HEK293T (cell line): ENCODE measurements around the gene CTNNAL1.

ENCODE experiments used
- CTCF ChIA-PET: fragments of 350-600 bp; formaldehyde crosslinking; extraction: SDS; loops from one replicate; lab custom pipeline; 2021; ENCODE audit warnings: antibody characterized with exemption, inconsistent platforms; lab: Yijun Ruan, JAX
- POLR2A ChIA-PET: fragments of 350-600 bp; formaldehyde crosslinking; extraction: SDS; loops from one replicate; lab custom pipeline; 2020; ENCODE audit warnings: antibody characterized with exemption, inconsistent platforms; lab: Yijun Ruan, JAX
- DNase-seq: peaks from one replicate; pipeline ENCODE4 v3.0.0; 2012; ENCODE audit warnings: mixed read lengths; ENCODE audit errors: extremely low spot score
- ARNT ChIP-seq: fragments of 450-650 bp; IDR thresholded peaks from 2 replicates; pipeline ENCODE4 v1.6.1; 2017; ENCODE audit warnings: mild to moderate bottlenecking
- BHLHE40 ChIP-seq: fragments of 450-650 bp; IDR thresholded peaks from 2 replicates; pipeline ENCODE4 v1.6.1; 2016; ENCODE audit warnings: mild to moderate bottlenecking, moderate library complexity, borderline replicate concordance
- CTBP1 ChIP-seq: fragments of 450-650 bp; IDR thresholded peaks from 2 replicates; pipeline ENCODE4 v1.6.1; 2016; ENCODE audit warnings: borderline replicate concordance
- ELF4 ChIP-seq: fragments of 450-650 bp; IDR thresholded peaks from 2 replicates; pipeline ENCODE4 v1.6.1; 2017; ENCODE audit warnings: antibody characterized with exemption
- FOXA1 ChIP-seq: fragments of 450-650 bp; IDR thresholded peaks from 2 replicates; pipeline ENCODE4 v1.6.1; 2016; ENCODE audit warnings: mild to moderate bottlenecking
- FOXK2 ChIP-seq: fragments of 450-650 bp; IDR thresholded peaks from 2 replicates; pipeline ENCODE4 v1.6.1; 2016; ENCODE audit warnings: mild to moderate bottlenecking
- FOXM1 ChIP-seq: fragments of 450-650 bp; IDR thresholded peaks from 2 replicates; pipeline ENCODE4 v1.6.1; 2017; ENCODE audit warnings: mild to moderate bottlenecking, borderline replicate concordance
- HDGF ChIP-seq: fragments of 450-650 bp; IDR thresholded peaks from 2 replicates; pipeline ENCODE4 v1.6.1; 2017; ENCODE audit warnings: antibody characterized with exemption, borderline replicate concordance
- L3MBTL2 ChIP-seq: fragments of 450-650 bp; conservative IDR thresholded peaks from 2 replicates; pipeline ENCODE4 v1.6.1; 2016; ENCODE audit warnings: mild to moderate bottlenecking
- LEF1 ChIP-seq: fragments of 450-650 bp; IDR thresholded peaks from 2 replicates; pipeline ENCODE4 v1.6.1; 2017; ENCODE audit warnings: mild to moderate bottlenecking, borderline replicate concordance
- NFRKB ChIP-seq: fragments of 450-650 bp; IDR thresholded peaks from 2 replicates; pipeline ENCODE4 v1.6.1; 2016; ENCODE audit warnings: mild to moderate bottlenecking, moderate library complexity
- PKNOX1 ChIP-seq: fragments of 450-650 bp; IDR thresholded peaks from 2 replicates; pipeline ENCODE4 v1.6.1; 2016
- SP1 ChIP-seq: fragments of 450-650 bp; IDR thresholded peaks from 2 replicates; pipeline ENCODE4 v1.6.1; 2017
- SUZ12 ChIP-seq: fragments of 450-650 bp; IDR thresholded peaks from 2 replicates; pipeline ENCODE4 v1.6.1; 2016; ENCODE audit warnings: mild to moderate bottlenecking
- TARDBP ChIP-seq: fragments of 450-650 bp; IDR thresholded peaks from 2 replicates; pipeline ENCODE4 v1.6.1; 2016
- ZNF384 ChIP-seq: fragments of 450-650 bp; IDR thresholded peaks from 2 replicates; pipeline ENCODE4 v1.6.1; 2016

CTNNAL1 gene

DNA sequence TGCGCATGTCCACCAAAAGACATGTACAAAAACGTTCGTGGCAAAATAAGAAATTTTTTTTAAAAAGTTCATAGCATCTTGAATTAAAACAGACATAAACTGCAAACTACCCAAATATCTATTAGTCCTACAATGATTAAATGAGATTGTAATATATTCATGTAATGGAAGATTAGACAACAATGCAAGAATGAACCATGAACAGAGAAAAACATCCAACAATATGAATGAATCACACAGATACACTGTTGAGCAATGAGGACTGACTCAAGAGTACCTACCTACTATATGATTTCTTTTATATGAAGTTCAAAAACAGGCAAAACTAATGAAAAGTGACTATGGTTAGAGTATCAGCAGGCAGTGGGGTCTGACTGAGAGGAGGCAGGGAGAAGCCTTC is 17.9 kb upstream of the CTNNAL1 start:
- ChIA-PET POLR2A (no interaction called here), CTCF (no interaction called here)
- TF ChIP-seq ARNT (no peak), PKNOX1 (no peak), SP1 (no peak), ELF4 (no peak), TARDBP (no peak), L3MBTL2 (no peak), ZNF384 (no peak), FOXA1 (no peak), CTBP1 (no peak), BHLHE40 (no peak)
- no peak for DNase-seq

DNA sequence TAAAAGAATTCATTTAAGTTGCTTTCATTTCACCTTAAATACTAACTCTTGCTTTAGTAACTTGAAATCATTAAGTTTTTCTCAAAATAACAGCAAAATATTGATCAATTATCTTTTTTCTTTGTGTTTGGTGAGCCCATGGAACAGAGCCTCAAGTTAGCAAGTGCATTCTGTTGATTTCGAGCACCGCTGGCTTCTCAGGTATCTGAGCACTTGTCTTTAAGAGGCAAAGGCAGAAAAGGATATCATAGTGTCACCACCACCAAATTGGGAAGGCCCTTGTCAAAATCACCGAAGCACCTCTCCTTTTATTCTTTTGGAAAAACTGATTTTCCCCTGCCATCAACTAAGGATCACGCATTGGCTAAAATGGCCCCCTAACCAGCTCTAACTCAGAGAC is 17.1 kb upstream of the CTNNAL1 start:
- TF ChIP-seq FOXA1, result no peak
- TF ChIP-seq BHLHE40, result no peak
- no peak for TF ChIP-seq L3MBTL2
- no peak for TF ChIP-seq SUZ12
- no peak for TF ChIP-seq SP1
- no peak for TF ChIP-seq HDGF
- TF ChIP-seq ZNF384, result no peak
- no peak for TF ChIP-seq LEF1
- no peak for TF ChIP-seq FOXK2
- TF ChIP-seq FOXM1, result no peak
- no peak for TF ChIP-seq PKNOX1
- no peak for TF ChIP-seq ELF4
- TF ChIP-seq ARNT, result no peak
- no peak for TF ChIP-seq TARDBP

DNA sequence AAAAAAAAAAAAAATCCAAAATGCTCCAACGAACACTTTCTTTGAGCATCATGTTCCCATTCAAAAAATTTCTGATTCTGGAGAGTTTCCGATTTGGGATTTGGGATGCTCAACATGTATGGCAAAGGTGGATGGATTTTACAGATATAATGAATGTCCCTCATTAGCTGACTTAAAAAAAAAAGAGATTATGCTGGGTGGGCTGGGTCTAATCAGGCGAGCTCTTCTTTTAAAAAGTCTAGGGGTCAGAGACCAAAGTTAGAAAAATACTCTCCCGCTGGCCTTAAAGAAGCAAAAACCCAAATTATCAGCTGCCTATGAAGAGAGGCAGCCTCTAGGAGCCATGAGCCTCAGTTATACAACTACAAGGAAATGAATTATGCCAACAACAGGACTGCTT is 15.2 kb upstream of the CTNNAL1 start:
- TF ChIP-seq NFRKB, result no peak
- no peak for TF ChIP-seq PKNOX1
- TF ChIP-seq HDGF, result no peak
- TF ChIP-seq TARDBP, result no peak
- no peak for TF ChIP-seq FOXA1
- no peak for TF ChIP-seq SUZ12
- TF ChIP-seq ZNF384, result no peak
- TF ChIP-seq ARNT, result no peak
- no peak for TF ChIP-seq BHLHE40
- no peak for TF ChIP-seq LEF1
- ChIA-PET POLR2A (no interaction called here), CTCF (no interaction called here)
- no peak for DNase-seq

More for the DNA sequence above, 17.1 kb upstream of the CTNNAL1 start:
- CTCF ChIA-PET, result no interaction called here
- DNase-seq, result no peak
- POLR2A ChIA-PET, result no interaction called here

GRCh38 chr9:109027176-109027575 is 13.9 kb upstream of the CTNNAL1 start:
- TF ChIP-seq FOXM1, result no peak
- no peak for TF ChIP-seq LEF1
- TF ChIP-seq TARDBP, result no peak
- TF ChIP-seq SUZ12, result no peak
- no peak for TF ChIP-seq HDGF
- TF ChIP-seq ZNF384, result no peak
- POLR2A ChIA-PET, result no interaction called here
- DNase-seq, result no peak
- CTCF ChIA-PET, result no interaction called here

GRCh38 chr9:109026306-109026705 is 13.0 kb upstream of the CTNNAL1 start:
- TF ChIP-seq SUZ12 (no peak), FOXK2 (no peak), CTBP1 (no peak), PKNOX1 (no peak), ELF4 (no peak), SP1 (no peak), FOXM1 (no peak), L3MBTL2 (no peak), TARDBP (no peak), LEF1 (no peak), BHLHE40 (no peak), NFRKB (no peak), HDGF (no peak)
- no peak for DNase-seq
- ChIA-PET CTCF (no interaction called here), POLR2A (no interaction called here)

DNA sequence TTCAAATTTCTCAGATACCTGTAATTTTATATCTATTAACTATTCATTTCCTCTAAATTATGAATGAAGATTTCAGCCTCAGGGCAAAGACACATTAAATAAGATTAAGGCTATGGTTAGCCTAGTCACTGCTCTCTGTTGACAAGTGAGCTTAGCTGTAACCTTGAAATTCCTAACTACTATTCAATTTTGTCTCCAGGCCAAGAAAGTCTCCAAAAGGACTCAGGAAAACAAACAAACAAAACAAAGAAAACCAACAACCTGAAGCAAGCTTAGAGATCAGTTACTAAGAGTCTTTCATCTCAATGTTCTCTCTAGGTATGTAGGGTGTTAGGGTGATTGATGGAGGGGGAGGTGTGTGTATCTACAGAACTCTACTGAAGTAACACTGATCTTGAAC is 9.6 kb upstream of the CTNNAL1 start:
- POLR2A ChIA-PET, result no interaction called here
- CTCF ChIA-PET, result no interaction called here
- DNase-seq, result no peak

More for the DNA sequence above, 9.6 kb upstream of the CTNNAL1 start:
- TF ChIP-seq SUZ12 (no peak), TARDBP (no peak), ARNT (no peak), CTBP1 (no peak), FOXA1 (no peak), HDGF (no peak), L3MBTL2 (no peak)
